ENCODE results near the gene CASP7. TPM values are rescaled to one million over a fixed set of nuclear protein-coding genes. Genes with fewer than 3 reads are reported as not detected.

Gene CASP7
- total RNA-seq, 1 experiment from 2014 or later: 7.4 TPM

DNA sequence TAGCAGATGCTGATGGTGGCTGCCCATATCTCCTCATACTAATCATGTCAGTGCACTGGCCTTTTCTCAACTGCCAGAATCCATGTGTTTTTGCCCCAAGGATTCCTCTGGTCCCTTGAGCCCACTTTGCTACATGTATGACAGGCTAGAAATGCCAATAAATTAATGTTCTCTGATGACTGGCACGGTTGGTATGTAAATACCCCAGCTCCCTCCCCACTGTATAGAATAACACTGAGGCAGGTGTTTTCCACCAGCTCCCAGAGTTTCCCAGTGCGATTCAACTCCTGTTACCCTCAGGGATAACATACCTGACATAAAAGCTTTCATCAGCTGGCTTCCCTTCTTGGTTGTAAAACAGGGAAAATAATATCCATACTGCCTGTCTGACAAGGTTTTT is 62.8 kb downstream of the CASP7 start:
- intact Hi-C loops (cut with micrococcal nuclease): no loop called here
- H3K36me3 Mint-ChIP-seq (ENCODE audit: insufficient read depth, unreplicated experiment): no peaks in the 10 kb centered on the region
- H3K4me3 Mint-ChIP-seq (ENCODE audit: unreplicated experiment): no peak overlapping the region
- TF ChIP-seq, protein P1, sequence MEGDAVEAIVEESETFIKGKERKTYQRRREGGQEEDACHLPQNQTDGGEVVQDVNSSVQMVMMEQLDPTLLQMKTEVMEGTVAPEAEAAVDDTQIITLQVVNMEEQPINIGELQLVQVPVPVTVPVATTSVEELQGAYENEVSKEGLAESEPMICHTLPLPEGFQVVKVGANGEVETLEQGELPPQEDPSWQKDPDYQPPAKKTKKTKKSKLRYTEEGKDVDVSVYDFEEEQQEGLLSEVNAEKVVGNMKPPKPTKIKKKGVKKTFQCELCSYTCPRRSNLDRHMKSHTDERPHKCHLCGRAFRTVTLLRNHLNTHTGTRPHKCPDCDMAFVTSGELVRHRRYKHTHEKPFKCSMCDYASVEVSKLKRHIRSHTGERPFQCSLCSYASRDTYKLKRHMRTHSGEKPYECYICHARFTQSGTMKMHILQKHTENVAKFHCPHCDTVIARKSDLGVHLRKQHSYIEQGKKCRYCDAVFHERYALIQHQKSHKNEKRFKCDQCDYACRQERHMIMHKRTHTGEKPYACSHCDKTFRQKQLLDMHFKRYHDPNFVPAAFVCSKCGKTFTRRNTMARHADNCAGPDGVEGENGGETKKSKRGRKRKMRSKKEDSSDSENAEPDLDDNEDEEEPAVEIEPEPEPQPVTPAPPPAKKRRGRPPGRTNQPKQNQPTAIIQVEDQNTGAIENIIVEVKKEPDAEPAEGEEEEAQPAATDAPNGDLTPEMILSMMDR (IDR thresholded peaks at IDR 0.05; ENCODE audit: unreplicated experiment): no peak
- H3K27ac Mint-ChIP-seq (ENCODE audit: low read depth, unreplicated experiment): no peak overlapping the region
- BruUV-seq (replicated peaks): no TSS peak
- no peak for DNase-seq (ENCODE audit: unreplicated experiment)
- ChIA-PET CTCF (no interaction called here), POLR2A (interaction anchor here (0.6 kb wide), 1 partner anchor 856 kb away, joined by 5 read pairs; no protein-coding TSS in a partner anchor)
- H3K4me1 Mint-ChIP-seq (ENCODE audit: insufficient read depth, unreplicated experiment): no peaks in the 10 kb centered on the region
- no peaks in the 10 kb centered on the region for H3K9me3 Mint-ChIP-seq (ENCODE audit: unreplicated experiment)
- peaks cover 31% of the 10 kb centered on the region for H3K27me3 Mint-ChIP-seq (ENCODE audit: insufficient read depth, unreplicated experiment)

DNA sequence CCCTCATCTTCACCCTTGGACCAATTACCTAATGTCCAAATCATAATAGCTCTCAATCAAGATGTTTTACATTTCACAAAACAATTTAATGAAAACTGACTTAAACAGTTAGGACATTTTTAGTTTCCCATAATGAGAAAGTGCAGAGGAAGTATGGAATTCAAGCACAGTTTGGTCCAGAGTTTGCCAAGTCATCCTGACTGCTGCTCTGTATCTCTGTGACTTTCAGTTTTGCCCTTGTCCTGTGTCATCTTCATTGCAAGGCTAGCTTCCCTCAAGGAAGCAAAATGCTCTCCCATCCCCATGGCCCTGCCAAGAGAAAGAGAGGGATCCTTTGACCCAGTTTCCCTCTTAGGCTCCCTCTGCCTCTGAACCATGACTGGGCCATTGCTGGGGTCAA is 63.9 kb downstream of the CASP7 start:
- Mint-ChIP-seq H3K4me3 (ENCODE audit: unreplicated experiment) (no peak overlapping the region), H3K36me3 (ENCODE audit: insufficient read depth, unreplicated experiment) (no peaks in the 10 kb centered on the region), H3K9me3 (ENCODE audit: unreplicated experiment) (no peaks in the 10 kb centered on the region), H3K27me3 (ENCODE audit: insufficient read depth, unreplicated experiment) (peaks cover 27% of the 10 kb centered on the region), H3K4me1 (ENCODE audit: insufficient read depth, unreplicated experiment) (no peaks in the 10 kb centered on the region), H3K27ac (ENCODE audit: low read depth, unreplicated experiment) (no peak overlapping the region)
- TF ChIP-seq, protein P1 (IDR thresholded peaks at IDR 0.05; ENCODE audit: unreplicated experiment): no peak
- POLR2A ChIA-PET: interaction anchor here (0.6 kb wide), 2 partner anchors 76 to 280 kb away, joined by 3 read pairs; no protein-coding TSS in a partner anchor
- intact Hi-C loops (cut with micrococcal nuclease): no loop called here
- CTCF ChIA-PET: no interaction called here
- no peak for DNase-seq (ENCODE audit: unreplicated experiment)
- no TSS peak for BruUV-seq (replicated peaks)

DNA sequence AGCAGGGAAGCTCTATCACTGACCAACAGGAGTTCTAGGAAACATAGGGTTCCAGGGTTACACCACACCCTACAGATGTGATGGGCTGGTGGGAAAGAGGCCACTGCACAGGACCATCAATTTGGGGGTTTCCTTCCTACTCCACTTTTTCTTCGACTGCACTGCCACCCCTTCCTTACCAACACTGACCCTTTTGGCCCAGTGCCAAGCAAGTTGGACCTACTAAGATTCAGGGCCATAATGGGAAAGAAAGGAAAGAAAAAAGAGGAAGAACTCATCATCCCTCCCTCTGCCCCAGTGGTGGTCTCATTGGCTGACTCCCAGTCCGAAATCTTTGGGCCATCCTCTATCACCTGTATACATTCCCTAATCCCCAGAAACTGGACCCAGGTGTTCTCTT is 65.7 kb downstream of the CASP7 start:
- Mint-ChIP-seq H3K36me3 (ENCODE audit: insufficient read depth, unreplicated experiment) (peaks cover 4% of the 10 kb centered on the region), H3K4me3 (ENCODE audit: unreplicated experiment) (no peak overlapping the region), H3K27ac (ENCODE audit: low read depth, unreplicated experiment) (no peak overlapping the region), H3K9me3 (ENCODE audit: unreplicated experiment) (no peaks in the 10 kb centered on the region), H3K27me3 (ENCODE audit: insufficient read depth, unreplicated experiment) (peaks cover 13% of the 10 kb centered on the region), H3K4me1 (ENCODE audit: insufficient read depth, unreplicated experiment) (no peaks in the 10 kb centered on the region)
- ChIA-PET CTCF (no interaction called here), POLR2A (no interaction called here)
- intact Hi-C loops (cut with micrococcal nuclease): no loop called here
- BruUV-seq (replicated peaks): no TSS peak
- TF ChIP-seq, protein P1 (IDR thresholded peaks at IDR 0.05; ENCODE audit: unreplicated experiment): no peak
- no peak for DNase-seq (ENCODE audit: unreplicated experiment)

DNA sequence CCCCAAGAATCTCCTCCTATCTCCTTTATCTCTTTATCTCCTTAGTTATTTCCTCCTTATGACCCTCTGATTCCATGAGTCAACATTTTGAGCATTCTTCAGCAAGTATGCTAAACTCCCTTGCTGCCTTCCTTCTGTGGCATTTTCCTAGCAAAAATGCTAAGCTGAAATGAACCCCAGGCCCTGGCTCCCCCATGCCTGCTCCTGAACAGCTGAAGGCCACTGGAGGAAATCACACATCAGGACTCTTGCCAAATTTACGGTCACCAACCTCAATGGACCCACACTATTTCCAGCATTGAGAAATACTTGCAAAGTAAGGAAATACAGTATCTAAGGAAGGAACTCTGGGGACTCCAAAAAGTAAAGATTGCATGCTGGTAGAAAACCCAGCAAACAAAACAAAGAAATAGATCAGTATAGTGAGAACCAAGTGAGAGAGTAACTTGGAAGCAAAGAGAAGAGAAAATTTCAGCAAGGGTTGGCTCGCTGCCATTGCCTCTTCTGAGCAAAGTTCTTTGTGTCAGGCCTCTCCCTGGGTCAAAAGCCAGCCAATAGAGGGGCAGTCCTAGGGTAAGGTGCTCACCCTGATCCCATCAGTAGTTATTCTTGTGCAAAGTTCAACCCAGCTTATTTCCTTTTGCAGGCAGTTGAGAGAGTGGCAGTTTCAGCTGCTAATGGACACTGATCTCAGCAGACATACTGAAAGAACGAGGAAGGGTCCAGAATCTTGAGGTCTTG is 66.7 kb downstream of the CASP7 start:
- CTCF ChIA-PET: no interaction called here
- intact Hi-C loops (cut with micrococcal nuclease): no loop called here
- no peak for DNase-seq (ENCODE audit: unreplicated experiment)
- POLR2A ChIA-PET: no interaction called here
- H3K4me1 Mint-ChIP-seq (ENCODE audit: insufficient read depth, unreplicated experiment): no peaks in the 10 kb centered on the region
- no TSS peak for BruUV-seq (replicated peaks)
- TF ChIP-seq, protein P1 (IDR thresholded peaks at IDR 0.05; ENCODE audit: unreplicated experiment): no peak
- no peak overlapping the region for H3K4me3 Mint-ChIP-seq (ENCODE audit: unreplicated experiment)
- no peaks in the 10 kb centered on the region for H3K9me3 Mint-ChIP-seq (ENCODE audit: unreplicated experiment)
- H3K27me3 Mint-ChIP-seq (ENCODE audit: insufficient read depth, unreplicated experiment): peaks cover 13% of the 10 kb centered on the region
- H3K36me3 Mint-ChIP-seq (ENCODE audit: insufficient read depth, unreplicated experiment): peaks cover 4% of the 10 kb centered on the region
- H3K27ac Mint-ChIP-seq (ENCODE audit: low read depth, unreplicated experiment): no peak overlapping the region
